Stimulated activated CD4-positive, alpha-beta T cell treated with anti-CD3 and anti-CD28 coated beads, Interleukin-12 subunit alpha, Interleukin-12 subunit beta, amount 100 ng/mL, for 24 hours (primary cell): ENCODE data around the gene MPL.

ENCODE experiments used
- DNase-seq, 2 experiments: peaks; one replicate each; pipeline ENCODE4 v3.0.0-alpha.2; 2020; ENCODE audit warnings: low read depth in 2 of 2

MPL gene

GRCh38 chr1:43337588-43337987 lies at the start of gene MPL:
Gene MPL (plus strand): TSS chr1:43337818. CDS start chr1:43337849, 31 bp downstream.
- no peak for DNase-seq

- DNase-seq: no peak
Observed at GRCh38 chr1:43288058-43288784, 49.4 kb upstream of the MPL start.

DNA sequence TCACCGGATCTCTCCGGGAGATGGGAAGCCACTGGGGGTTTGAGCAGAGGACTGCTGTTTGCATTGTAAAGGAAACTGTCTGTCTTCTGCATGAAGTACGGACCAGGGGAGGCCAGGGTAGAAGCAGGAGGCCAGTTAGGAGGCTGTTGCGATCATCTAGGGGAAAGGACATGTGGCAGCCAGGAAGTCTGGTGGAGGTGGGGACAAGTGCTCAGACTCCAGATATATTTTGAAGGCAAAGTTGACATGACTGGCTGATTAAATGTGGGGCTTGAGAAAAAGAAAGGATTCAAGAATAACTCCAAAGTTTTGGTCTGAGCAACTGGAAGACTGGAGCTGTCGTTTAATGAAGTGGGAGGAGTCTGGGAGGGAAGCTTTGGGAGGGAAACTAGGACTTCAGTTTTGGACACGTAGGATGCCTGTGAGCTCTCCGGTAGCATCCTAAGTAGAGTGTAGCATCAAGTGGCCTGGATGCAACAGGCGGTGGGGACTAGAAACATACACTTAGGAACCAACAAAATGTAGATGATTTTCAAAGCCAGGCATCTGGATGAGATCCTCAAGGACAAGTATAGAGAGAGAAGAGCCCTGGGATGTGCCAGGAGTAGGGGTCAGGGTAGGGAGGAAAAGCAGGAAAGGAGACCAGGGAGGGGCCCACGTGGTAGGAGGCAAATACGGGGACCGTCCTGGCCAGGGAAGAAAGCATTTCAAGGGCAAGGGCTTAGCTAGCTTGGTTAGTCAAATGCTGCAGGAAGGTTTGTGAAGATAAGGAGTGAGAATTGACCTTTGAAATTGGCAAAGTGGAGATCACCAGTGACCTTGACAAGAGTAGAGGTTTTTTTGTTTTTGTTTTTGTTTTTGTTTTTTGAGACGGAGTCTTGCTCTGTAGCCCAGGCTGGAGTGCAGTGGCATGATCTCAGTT lies 48.6 kb upstream of the MPL start:
- no peak for DNase-seq

GRCh38 chr1:43292216-43292615 lies 45.4 kb upstream of the MPL start:
- DNase-seq: no peak

- DNase-seq: no peak
Observed at GRCh38 chr1:43292679-43293078, 44.9 kb upstream of the MPL start.

- DNase-seq: no peak
Observed at GRCh38 chr1:43293176-43293575, 44.4 kb upstream of the MPL start.

- DNase-seq: no peak
Observed at GRCh38 chr1:43293896-43294760, 43.5 kb upstream of the MPL start.

DNA sequence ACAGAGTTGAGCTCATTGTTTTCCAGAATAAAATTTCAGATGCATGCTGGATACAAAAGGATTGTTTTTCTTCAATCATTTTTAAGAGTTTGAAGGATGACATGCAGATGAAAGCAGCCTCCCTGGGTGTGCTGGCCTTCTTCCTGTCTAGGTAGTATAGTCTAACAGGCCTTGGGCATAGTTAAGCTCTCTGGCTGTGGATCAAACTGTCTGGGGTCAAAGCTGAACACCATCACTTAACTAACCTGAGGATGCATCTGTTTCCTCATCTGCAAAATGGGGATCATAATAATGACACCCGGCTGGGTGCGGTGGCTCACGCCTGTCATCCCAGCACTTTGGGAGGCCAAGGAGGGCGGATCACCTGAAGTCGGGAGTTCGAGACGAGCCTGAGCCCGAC lies 42.9 kb upstream of the MPL start:
- DNase-seq: no peak

- DNase-seq: no peak
Observed at GRCh38 chr1:43296207-43296606, 41.4 kb upstream of the MPL start.

DNA sequence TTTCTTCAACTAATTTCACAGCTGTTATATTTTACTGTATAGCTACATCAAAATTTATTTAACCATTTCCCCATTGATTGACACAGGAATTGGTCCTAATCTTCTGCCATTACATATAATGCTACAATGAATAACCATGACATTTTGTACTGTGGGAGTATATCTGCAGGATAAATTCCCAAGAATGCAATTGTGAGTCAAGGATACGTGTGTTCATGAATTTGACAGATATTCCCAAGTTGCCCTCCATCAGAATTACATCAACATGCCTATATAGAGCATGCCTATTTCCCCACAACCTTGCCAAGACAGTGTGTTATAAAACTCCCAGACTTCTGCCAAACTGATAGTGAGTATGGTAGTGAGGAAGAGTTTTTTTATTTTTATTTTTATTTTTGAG lies 39.6 kb upstream of the MPL start:
- DNase-seq: no peak

DNA sequence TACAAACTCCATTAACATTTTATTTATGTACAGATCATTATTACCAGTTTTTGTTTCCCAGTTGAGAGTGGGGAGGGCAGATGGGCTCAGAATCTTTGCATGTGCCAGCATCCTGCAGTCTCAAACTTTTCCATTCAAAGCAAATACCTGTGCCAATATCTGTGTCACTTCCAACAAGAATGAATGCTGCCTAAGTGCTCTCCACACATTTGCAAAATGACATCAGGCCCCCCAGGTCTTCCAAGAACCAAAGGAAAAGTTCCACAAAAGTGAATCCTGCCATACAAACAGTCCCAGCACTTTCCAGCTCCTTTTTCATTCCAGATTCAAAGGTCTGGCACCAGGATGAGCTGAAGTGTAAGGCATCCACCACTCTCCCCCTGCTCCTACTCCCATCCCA lies 38.5 kb upstream of the MPL start:
- DNase-seq: no peak

- no peak for DNase-seq
Observed at GRCh38 chr1:43300378-43301094, 37.1 kb upstream of the MPL start, which contains the start of gene TIE1. Gene TIE1 (plus strand): TSS chr1:43300982. CDS start chr1:43301072, 90 bp downstream.

GRCh38 chr1:43302201-43302600 lies 35.4 kb upstream of the MPL start:
- no peak for DNase-seq

- no peak for DNase-seq
Observed at GRCh38 chr1:43302721-43303470, 34.7 kb upstream of the MPL start.

DNA sequence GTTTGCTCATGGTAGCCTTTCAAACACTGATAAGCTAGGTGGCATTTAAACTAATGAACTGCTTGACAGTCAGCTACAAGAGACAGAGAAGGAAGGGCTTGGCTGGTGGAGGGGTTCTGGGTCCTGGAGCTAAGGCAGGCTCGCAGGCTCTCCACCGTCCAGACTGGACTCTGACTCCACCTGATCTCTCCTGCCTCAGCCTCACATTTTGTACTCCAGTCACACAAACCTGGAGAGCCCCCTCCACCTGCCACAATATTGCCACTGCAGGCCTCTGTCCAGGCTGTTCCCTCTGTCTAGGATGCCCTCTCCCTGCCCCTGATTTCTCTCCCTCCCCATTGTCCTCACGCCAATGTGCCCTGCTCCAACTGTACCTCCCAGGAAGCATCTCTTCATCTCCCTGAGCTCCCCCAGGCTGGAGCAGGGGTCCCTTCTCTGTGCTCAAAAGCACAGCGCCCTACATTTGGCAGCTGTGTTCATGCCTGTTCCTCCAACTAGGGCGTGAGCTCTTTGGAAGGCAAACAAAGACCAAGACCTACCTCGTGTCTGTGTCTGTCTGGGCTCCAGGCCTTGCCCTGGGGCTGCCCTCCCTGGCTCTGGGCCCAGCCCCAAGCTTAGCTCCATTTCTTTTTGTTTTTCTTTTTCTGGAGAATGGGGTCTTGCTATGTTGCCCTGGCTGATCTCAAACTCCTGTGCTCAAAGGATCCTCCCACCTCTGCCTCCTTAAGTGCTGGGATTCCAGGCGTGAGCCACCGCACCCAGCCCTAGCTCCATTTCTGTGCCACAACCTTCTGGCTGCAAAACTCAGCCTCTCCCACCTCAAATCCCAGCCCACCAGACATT lies 33.9 kb upstream of the MPL start:
- DNase-seq: no peak

DNA sequence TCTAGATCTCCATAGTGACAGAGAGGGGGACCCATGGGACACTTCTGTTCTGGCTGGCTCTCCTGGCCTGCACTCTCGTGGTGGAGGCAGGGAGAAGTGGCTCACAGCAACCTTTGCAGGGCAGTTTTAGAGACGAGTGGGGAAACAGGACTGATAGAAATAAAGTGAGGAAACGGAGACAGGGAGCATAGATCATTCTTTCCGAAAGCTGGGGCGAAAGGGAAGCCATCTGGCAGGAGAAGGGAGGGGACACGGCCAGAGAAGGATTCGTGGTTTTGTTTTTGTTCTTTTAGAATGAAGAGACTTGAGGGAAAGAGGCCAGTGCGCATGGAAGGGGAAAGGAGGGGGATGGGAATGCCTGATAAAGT lies 33.3 kb upstream of the MPL start:
- no peak for DNase-seq

DNA sequence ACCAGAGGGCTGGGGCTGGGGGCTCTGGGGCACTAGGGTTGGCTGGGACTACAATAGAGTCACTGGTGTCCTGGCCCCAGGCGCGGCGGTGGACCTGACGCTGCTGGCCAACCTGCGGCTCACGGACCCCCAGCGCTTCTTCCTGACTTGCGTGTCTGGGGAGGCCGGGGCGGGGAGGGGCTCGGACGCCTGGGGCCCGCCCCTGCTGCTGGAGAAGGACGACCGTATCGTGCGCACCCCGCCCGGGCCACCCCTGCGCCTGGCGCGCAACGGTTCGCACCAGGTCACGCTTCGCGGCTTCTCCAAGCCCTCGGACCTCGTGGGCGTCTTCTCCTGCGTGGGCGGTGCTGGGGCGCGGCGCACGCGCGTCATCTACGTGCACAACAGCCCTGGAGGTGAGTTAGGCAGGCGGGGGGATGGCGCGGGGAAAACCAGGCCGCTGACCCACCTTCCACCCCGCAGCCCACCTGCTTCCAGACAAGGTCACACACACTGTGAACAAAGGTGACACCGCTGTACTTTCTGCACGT lies 32.8 kb upstream of the MPL start:
- DNase-seq: no peak

DNA sequence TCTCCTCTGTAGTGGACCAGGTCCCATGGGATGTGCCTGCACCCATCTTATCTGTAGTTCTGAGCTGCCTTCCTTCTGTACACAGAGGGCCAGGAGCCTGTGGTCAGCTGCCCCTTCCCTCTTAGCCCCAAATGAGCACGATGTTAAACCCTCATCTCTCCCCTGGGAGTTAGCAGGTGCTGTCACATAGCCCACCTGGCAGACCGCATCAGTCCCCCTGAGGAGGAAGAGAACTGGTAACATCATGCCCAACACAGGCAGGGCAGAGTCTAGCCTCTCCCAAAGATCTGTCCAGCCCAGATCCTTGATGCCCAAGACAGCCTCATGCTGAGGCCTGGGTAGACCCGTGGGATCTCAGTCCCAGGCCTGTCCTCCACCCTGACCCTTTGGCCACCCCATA lies 32.2 kb upstream of the MPL start:
- DNase-seq: no peak

GRCh38 chr1:43305926-43306687 lies 31.5 kb upstream of the MPL start:
- DNase-seq: no peak
